SU-DHL-6 (cell line): ENCODE data around the gene NFATC3.

ENCODE experiments used
- H2AFZ ChIP-seq: fragments of 200-600 bp; sonication (generic); 2 replicates; pipeline ENCODE4 v1.6.1; 2014; ENCODE audit warnings: low read depth, mild to moderate bottlenecking, moderate library complexity, mixed read lengths, antibody characterized with exemption, low read length; ENCODE audit not compliant: severe bottlenecking
- H3F3A ChIP-seq: fragments of 200-600 bp; shearing (Covaris generic); 2 replicates; pipeline ENCODE4 v1.6.0; 2016; ENCODE audit warnings: antibody characterized with exemption, mild to moderate bottlenecking; ENCODE audit not compliant: insufficient read depth
- H3K27ac ChIP-seq: fragments of 200-600 bp; sonication (generic); 2 replicates; pipeline ENCODE4 v1.5.1; 2016; ENCODE audit warnings: low read depth, mild to moderate bottlenecking, low read length, moderate library complexity, mixed read lengths
- H3K27me3 ChIP-seq: fragments of 200-600 bp; sonication (generic), shearing (Covaris generic); 2 replicates; pipeline ENCODE4 v1.6.0; 2014; ENCODE audit warnings: mild to moderate bottlenecking, low read length
- H3K36me3 ChIP-seq: fragments of 200-600 bp; sonication (generic); 2 replicates; pipeline ENCODE4 v1.6.1; 2014; ENCODE audit warnings: mild to moderate bottlenecking, low read length, mixed read lengths
- H3K4me2 ChIP-seq: fragments of 300-600, 200-600 bp; shearing (Covaris generic), sonication (generic); 2 replicates; pipeline ENCODE4 v1.6.0; 2014; ENCODE audit warnings: low read length, low read depth, mild to moderate bottlenecking; ENCODE audit not compliant: poor library complexity, severe bottlenecking
- H3K4me3 ChIP-seq: fragments of 200-600 bp; sonication (generic); 2 replicates; pipeline ENCODE4 v1.5.1; 2014; ENCODE audit warnings: antibody characterized with exemption, low read length, mild to moderate bottlenecking, mixed read lengths; ENCODE audit not compliant: insufficient read depth, poor library complexity, severe bottlenecking
- H3K79me2 ChIP-seq: fragments of 200-600 bp; sonication (generic); 2 replicates; pipeline ENCODE4 v1.6.1; 2014; ENCODE audit warnings: mild to moderate bottlenecking, low read length, moderate library complexity; ENCODE audit not compliant: insufficient read depth
- H3K9ac ChIP-seq: fragments of 200-600 bp; sonication (generic); 2 replicates; pipeline ENCODE4 v1.7.0; 2014; ENCODE audit warnings: mild to moderate bottlenecking, low read length
- H3K9me2 ChIP-seq: fragments of 200-600 bp; sonication (generic); replicated peaks from 2 replicates; pipeline ENCODE4 v1.6.1; 2014; ENCODE audit warnings: low read length; ENCODE audit not compliant: insufficient read depth
- H3K9me3 ChIP-seq: fragments of 200-600 bp; sonication (generic); 2 replicates; pipeline ENCODE4 v1.6.1; 2014; ENCODE audit warnings: low read length, mixed read lengths; ENCODE audit not compliant: insufficient read depth
- H4K20me1 ChIP-seq: fragments of 200-600 bp; sonication (generic); 2 replicates; pipeline ENCODE4 v1.6.1; 2014; ENCODE audit warnings: low read depth, mild to moderate bottlenecking, antibody characterized with exemption, low read length, moderate library complexity, mixed read lengths
- CTCF ChIP-seq: fragments of 200-600 bp; sonication (generic); IDR thresholded peaks from one replicate; pipeline ENCODE4 v1.5.1; 2017; ENCODE audit warnings: antibody characterized with exemption, mild to moderate bottlenecking, low read length, moderate library complexity; ENCODE audit not compliant: insufficient read depth, poor library complexity, severe bottlenecking
- EZH2phosphoT487 ChIP-seq: fragments of 200-600 bp; sonication (generic), shearing (Covaris generic); conservative IDR thresholded peaks from 2 replicates; pipeline ENCODE4 v1.6.1; 2018; ENCODE audit warnings: mild to moderate bottlenecking, antibody characterized with exemption, low read length, moderate library complexity, mixed read lengths

Gene NFATC3

GRCh38 chr16:68190736-68191510 is 105.8 kb downstream of the NFATC3 start:
- H3K4me3 ChIP-seq: no peak overlapping the region
- H3K36me3 ChIP-seq: 0 out of 2 replicates have a peak, but pooled peaks cover 3% of the 10 kb centered on the region
- H3K9ac ChIP-seq: no peak overlapping the region

GRCh38 chr16:68194251-68194650 is 109.1 kb downstream of the NFATC3 start:
- Histone ChIP-seq H3K4me3 (no peak overlapping the region), H4K20me1 (no peaks in the 10 kb centered on the region), H3K4me2 (no peak overlapping the region), H3K79me2 (no peaks in the 10 kb centered on the region), H3K36me3 (0 out of 2 replicates have a peak, but pooled peaks cover 3% of the 10 kb centered on the region), H3K9me2 (no peaks in the 10 kb centered on the region), H3F3A (no peaks in the 10 kb centered on the region; the same call in 1 of the 2 replicates), H3K27ac (no peak overlapping the region), H2AFZ (no peak overlapping the region), H3K27me3 (no peaks in the 10 kb centered on the region), H3K9me3 (no peaks in the 10 kb centered on the region), H3K9ac (no peak overlapping the region)
- TF ChIP-seq CTCF (no peak), EZH2phosphoT487 (no peak)

More at GRCh38 chr16:68190736-68191510, 105.8 kb downstream of the NFATC3 start:
- Histone ChIP-seq H3K9me3 (no peaks in the 10 kb centered on the region), H3K9me2 (no peaks in the 10 kb centered on the region), H3F3A (no peaks in the 10 kb centered on the region), H3K79me2 (no peaks in the 10 kb centered on the region), H3K4me2 (no peak overlapping the region), H3K27me3 (no peaks in the 10 kb centered on the region), H4K20me1 (no peaks in the 10 kb centered on the region), H3K27ac (no peak overlapping the region), H2AFZ (no peak overlapping the region)
- TF ChIP-seq EZH2phosphoT487 (no peak), CTCF (no peak)

- Histone ChIP-seq H3K27ac (no peak overlapping the region), H2AFZ (no peak overlapping the region), H3K9me2 (no peaks in the 10 kb centered on the region), H3K36me3 (no peaks in the 10 kb centered on the region), H3K4me3 (no peak overlapping the region), H3K9ac (no peak overlapping the region), H3K27me3 (no peaks in the 10 kb centered on the region), H3K9me3 (no peaks in the 10 kb centered on the region), H3K79me2 (0 out of 2 replicates have a peak, but pooled peaks cover 4% of the 10 kb centered on the region), H4K20me1 (no peaks in the 10 kb centered on the region), H3K4me2 (no peak overlapping the region), H3F3A (no peaks in the 10 kb centered on the region; the same call in 1 of the 2 replicates)
- TF ChIP-seq CTCF (no peak), EZH2phosphoT487 (no peak)
Observed at GRCh38 chr16:68197250-68197649, 112.1 kb downstream of the NFATC3 start.
